DMS153 (cell line): ENCODE results near the gene PPIG.
"Not testable (repeated sequence)": the region's sequence is repeated elsewhere in the genome, so short reads cannot be mapped to it uniquely, and the experiment has no call there.

ENCODE experiments used
- DNase-seq: peaks from one replicate; lab custom pipeline; 2025; lab: John Stamatoyannopoulos, UW

Gene PPIG

GRCh38 chr2:169590804-169591203 is 6.7 kb downstream of the PPIG start:
- no peak for DNase-seq

- DNase-seq, result not testable (repeated sequence)
Observed at GRCh38 chr2:169596546-169596945, 12.4 kb downstream of the PPIG start.

- no peak for DNase-seq
Observed at GRCh38 chr2:169598982-169599381, 14.8 kb downstream of the PPIG start.

- no peak for DNase-seq
Observed at GRCh38 chr2:169599568-169599967, 15.4 kb downstream of the PPIG start.

GRCh38 chr2:169609264-169609663 is 25.1 kb downstream of the PPIG start:
- no peak for DNase-seq

- no peak for DNase-seq
Observed at GRCh38 chr2:169613876-169614275, 29.7 kb downstream of the PPIG start.

GRCh38 chr2:169615982-169616381 is 31.8 kb downstream of the PPIG start:
- not testable (repeated sequence) for DNase-seq

- DNase-seq, result no peak
Observed at GRCh38 chr2:169619946-169620345, 35.8 kb downstream of the PPIG start.

- no peak for DNase-seq
Observed at GRCh38 chr2:169620509-169620908, 36.4 kb downstream of the PPIG start.

- no peak for DNase-seq
Observed at GRCh38 chr2:169623235-169623634, 39.1 kb downstream of the PPIG start.

- no peak for DNase-seq
Observed at GRCh38 chr2:169625781-169626180, 41.6 kb downstream of the PPIG start.

GRCh38 chr2:169636440-169637097 is 52.4 kb downstream of the PPIG start:
- DNase-seq, result no peak

GRCh38 chr2:169637620-169638019 is 53.5 kb downstream of the PPIG start:
- no peak for DNase-seq

- no peak for DNase-seq
Observed at GRCh38 chr2:169640104-169640503, 56.0 kb downstream of the PPIG start.

- no peak for DNase-seq
Observed at GRCh38 chr2:169641464-169641863, 57.3 kb downstream of the PPIG start.

GRCh38 chr2:169644173-169644572 is 60.0 kb downstream of the PPIG start:
- no peak for DNase-seq

- DNase-seq, result no peak
Observed at GRCh38 chr2:169647496-169647895, 63.3 kb downstream of the PPIG start.

- no peak for DNase-seq
Observed at GRCh38 chr2:169649278-169649677, 65.1 kb downstream of the PPIG start.

- DNase-seq, result no peak
Observed at GRCh38 chr2:169653636-169654035, 69.5 kb downstream of the PPIG start.

- no peak for DNase-seq
Observed at GRCh38 chr2:169656164-169656563, 72.0 kb downstream of the PPIG start.

- no peak for DNase-seq
Observed at GRCh38 chr2:169658877-169659276, 74.7 kb downstream of the PPIG start.

GRCh38 chr2:169659320-169659719 is 75.2 kb downstream of the PPIG start:
- no peak for DNase-seq

- no peak for DNase-seq
Observed at GRCh38 chr2:169661265-169661664, 77.1 kb downstream of the PPIG start.

GRCh38 chr2:169662744-169663143 is 78.6 kb downstream of the PPIG start:
- no peak for DNase-seq
